A673 (cell line): ENCODE measurements around the gene KPNB1.

Source experiments
- EZH2 ChIP-seq: fragments of 200-600 bp; sonication (generic); IDR thresholded peaks from 2 replicates; pipeline ENCODE4 v1.6.1; 2017; ENCODE audit warnings: borderline replicate concordance, low read depth, mild to moderate bottlenecking, mixed read lengths, antibody characterized with exemption, low read length; ENCODE audit not compliant: poor library complexity, severe bottlenecking
- TF ChIP-seq, protein P1 (sequence below): fragments of 300-800, 200-600 bp; sonication (generic); conservative IDR thresholded peaks from 2 replicates; pipeline ENCODE4 v1.5.1; 2017; ENCODE audit warnings: low read depth, mild to moderate bottlenecking, antibody characterized with exemption, low read length, moderate library complexity, mixed read lengths

DNA sequence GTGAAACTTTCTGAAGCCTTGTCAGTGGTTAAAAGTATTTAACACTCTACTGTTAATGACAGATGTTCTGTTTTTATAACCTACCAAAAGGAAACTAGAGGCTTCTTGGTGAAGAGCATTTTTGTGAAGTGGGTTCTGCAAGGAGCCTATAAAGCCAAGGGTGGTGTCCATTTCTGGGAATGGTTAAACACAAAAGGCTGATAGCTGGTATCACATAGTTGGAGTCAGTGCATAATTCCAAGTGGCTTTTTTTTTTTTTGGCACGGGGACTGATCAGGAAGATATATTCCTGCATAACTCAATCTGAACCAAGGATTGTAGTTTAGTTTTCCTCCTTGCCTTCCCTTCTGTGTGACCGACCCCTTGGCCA is 27.6 kb upstream of the KPNB1 start:
- TF ChIP-seq, protein P1, sequence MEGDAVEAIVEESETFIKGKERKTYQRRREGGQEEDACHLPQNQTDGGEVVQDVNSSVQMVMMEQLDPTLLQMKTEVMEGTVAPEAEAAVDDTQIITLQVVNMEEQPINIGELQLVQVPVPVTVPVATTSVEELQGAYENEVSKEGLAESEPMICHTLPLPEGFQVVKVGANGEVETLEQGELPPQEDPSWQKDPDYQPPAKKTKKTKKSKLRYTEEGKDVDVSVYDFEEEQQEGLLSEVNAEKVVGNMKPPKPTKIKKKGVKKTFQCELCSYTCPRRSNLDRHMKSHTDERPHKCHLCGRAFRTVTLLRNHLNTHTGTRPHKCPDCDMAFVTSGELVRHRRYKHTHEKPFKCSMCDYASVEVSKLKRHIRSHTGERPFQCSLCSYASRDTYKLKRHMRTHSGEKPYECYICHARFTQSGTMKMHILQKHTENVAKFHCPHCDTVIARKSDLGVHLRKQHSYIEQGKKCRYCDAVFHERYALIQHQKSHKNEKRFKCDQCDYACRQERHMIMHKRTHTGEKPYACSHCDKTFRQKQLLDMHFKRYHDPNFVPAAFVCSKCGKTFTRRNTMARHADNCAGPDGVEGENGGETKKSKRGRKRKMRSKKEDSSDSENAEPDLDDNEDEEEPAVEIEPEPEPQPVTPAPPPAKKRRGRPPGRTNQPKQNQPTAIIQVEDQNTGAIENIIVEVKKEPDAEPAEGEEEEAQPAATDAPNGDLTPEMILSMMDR = no peak
- TF ChIP-seq EZH2 = no peak
